Stomach (tissue), 9 donors: Measurements from ENCODE around the gene LRRC27. TPM values are rescaled to one million over a fixed set of nuclear protein-coding genes. Genes with fewer than 3 reads are reported as not detected.

Experiments used
- DNase-seq, 2 donors: peaks; one replicate each; pipeline versions ENCODE4 v3.0.0 to v3.0.0-alpha.2; 2013 to 2019
- H3K27ac ChIP-seq, 5 donors: fragments of 200-600 bp in 4 of 5; sonication (generic) in 4 of 5; one replicate each; pipeline ENCODE4 v1.5.1; 2013 to 2019; ENCODE audit warnings: mild to moderate bottlenecking in 1 of 5, moderate library complexity in 1 of 5
- H3K27me3 ChIP-seq, 3 donors: fragments of 200-600 bp; sonication (generic); one replicate each; pipeline ENCODE4 v1.5.1; 2017 to 2019; ENCODE audit warnings: mixed run types in 1 of 3
- H3K36me3 ChIP-seq, 4 donors: fragments of 200-600 bp; sonication (generic); 1 replicate in 3 of 4; 2 replicates in 1 of 4; pipeline ENCODE4 v1.5.1; 2016 to 2019
- H3K4me1 ChIP-seq, 4 donors: fragments of 200-600 bp; sonication (generic); one replicate each; pipeline ENCODE4 v1.5.1; 2016 to 2019
- H3K4me3 ChIP-seq, 4 donors: fragments of 200-600 bp; sonication (generic) in 3 of 4; one replicate each; pipeline ENCODE4 v1.5.1; 2016 to 2019; ENCODE audit warnings: mild to moderate bottlenecking in 1 of 4
- H3K9me3 ChIP-seq, 4 donors: fragments of 200-600 bp; sonication (generic); one replicate each; pipeline ENCODE4 v1.5.1; 2016 to 2019
- EP300 ChIP-seq: sonication (generic); formaldehyde crosslinking; IDR thresholded peaks from one replicate; pipeline ENCODE4 v1.6.1; 2017; ENCODE audit warnings: antibody characterized with exemption
- POLR2A ChIP-seq, 4 donors: fragments of 450-650 bp; IDR thresholded peaks; one replicate each; pipeline ENCODE4 v1.6.1; 2016; ENCODE audit warnings: antibody characterized with exemption in 4 of 4, control low read depth in 2 of 4, mild to moderate bottlenecking in 1 of 4, moderate library complexity in 1 of 4
- POLR2AphosphoS5 ChIP-seq, 3 donors: sonication (generic); formaldehyde crosslinking; IDR thresholded peaks; one replicate each; pipeline ENCODE4 v1.6.1; 2016; ENCODE audit warnings: antibody characterized with exemption in 3 of 3
- WGBS, 5 donors: extraction: QIAGEN DNeasy Blood & Tissue Kit in 3 of 5; methylation state at CpG; one replicate each; pipeline versions ENCODE4 v1.1.5 to v1.1.7; 2013 to 2018; 5-methylcytosine and 5-hydroxymethylcytosine counted together
- intact Hi-C: fragments of 100-400 bp; cut with DNase I; formaldehyde crosslinking; loops from one replicate; pipeline ENCODE4 v1.15.1; 2023; ENCODE audit warnings: low total_unique reads
- polyA plus RNA-seq, 3 donors: library from polyadenylated mRNA; stranded (reverse); fragments of 200-250 nt; gene quantifications; one replicate each; pipeline ENCODE4 v1.2.3, GENCODE V29; 2013
- total RNA-seq, 5 donors: library from RNA; depleted of rRNA; stranded (reverse); fragments of >200 nt; gene quantifications; one replicate each; pipeline versions ENCODE4 v1.1.0 to v1.2.3, GENCODE V29; 2014 to 2016
- TF ChIP-seq, protein P1 (sequence below), 7 experiments: fragments of 450-650 bp in 4 of 7; fragments of 200-600 bp in 3 of 7; sonication (generic) in 3 of 7; IDR thresholded peaks; one replicate each; pipeline ENCODE4 v1.5.1; 2016 to 2019; ENCODE audit warnings: antibody characterized with exemption in 7 of 7, control low read depth in 2 of 7, mild to moderate bottlenecking in 1 of 7
- donor health status: healthy with polysubstance abuse.
- donor health status: Bipolar disorder and iron deficiency.
- donor health status: healthy.

Gene LRRC27
- total and polyA plus RNA-seq, 8 donors: 4.2 to 31.3 (median 11.1) TPM

DNA sequence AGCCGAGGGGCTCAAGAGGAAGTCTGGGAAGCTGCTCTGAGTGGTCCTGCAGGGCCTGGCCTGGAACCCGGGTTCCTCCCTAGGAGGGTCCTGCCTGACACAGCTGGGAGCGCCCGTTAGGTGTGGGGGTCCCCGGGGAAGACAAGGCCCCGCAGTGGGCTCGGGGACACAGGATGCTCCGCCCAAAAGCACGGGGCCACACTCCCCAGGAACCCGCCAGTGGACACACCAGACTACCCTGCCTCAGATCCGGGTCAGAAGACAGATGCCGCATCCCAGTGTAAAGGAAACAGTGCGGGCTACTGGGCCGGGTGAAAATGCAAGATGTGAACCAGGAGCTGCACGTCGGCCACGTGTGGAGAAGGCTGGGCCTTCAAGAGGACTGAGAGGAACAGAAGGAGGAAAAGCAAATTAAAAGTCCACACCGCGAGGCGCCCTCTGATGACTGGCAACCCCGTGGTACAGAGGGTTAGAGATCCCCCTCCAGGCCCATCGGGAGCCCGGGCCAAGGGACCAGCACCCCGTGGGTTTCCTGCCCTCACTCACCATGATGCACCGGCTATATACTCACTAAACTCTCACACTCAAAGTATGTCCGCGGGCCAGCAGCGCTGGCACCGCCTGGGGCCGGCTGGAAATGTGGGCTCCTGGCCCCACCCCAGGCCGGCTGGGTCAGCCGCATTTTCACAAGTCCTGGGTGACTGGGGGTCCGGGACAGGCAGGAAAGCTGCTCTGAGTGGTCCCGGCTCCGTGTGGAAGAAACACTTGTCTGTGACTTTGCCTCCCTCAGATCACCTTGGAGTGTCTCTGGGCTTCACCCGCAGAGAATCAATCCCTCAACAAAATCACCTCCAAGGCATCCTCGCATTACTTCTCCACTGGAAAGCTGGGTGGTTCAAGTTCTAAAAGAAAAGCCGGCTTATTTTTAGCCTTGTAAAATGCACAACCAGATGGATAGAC is 30.3 kb upstream of the LRRC27 start:
- TF ChIP-seq POLR2A (IDR thresholded peaks at IDR 0.05) (no peak), POLR2AphosphoS5 (IDR thresholded peaks at IDR 0.05) (no peak)
- H3K36me3 ChIP-seq: no peaks in the 10 kb centered on the region
- no peaks in the 10 kb centered on the region for H3K9me3 ChIP-seq
- H3K27ac ChIP-seq: no peak overlapping the region
- intact Hi-C loops: no loop called here
- H3K4me1 ChIP-seq: peaks cover 0 to 6% (median 4%) of the 10 kb centered on the region in 4 donors
- peaks cover 0 to 14% (median 0%) of the 10 kb centered on the region in 3 donors for H3K27me3 ChIP-seq
- H3K4me3 ChIP-seq: no peak overlapping the region
- 86 to 97% (median 90%) methylated on average over 35 to 38 of the region's 38 CpGs for WGBS, 5 donors
- DNase-seq: no peak

- WGBS, 5 donors: 84 to 91% (median 88%) methylated on average over 24 to 29 of the region's 29 CpGs
- Histone ChIP-seq H3K9me3 (no peaks in the 10 kb centered on the region), H3K4me3 (no peak overlapping the region), H3K27me3 (peaks cover 0 to 14% (median 0%) of the 10 kb centered on the region in 3 donors), H3K4me1 (peaks cover 7 to 13% (median 12%) of the 10 kb centered on the region in 4 donors), H3K36me3 (no peaks in the 10 kb centered on the region), H3K27ac (no peak overlapping the region)
- intact Hi-C loops: no loop called here
- TF ChIP-seq POLR2AphosphoS5 (IDR thresholded peaks at IDR 0.05) (no peak), EP300 (no peak), POLR2A (IDR thresholded peaks at IDR 0.05) (no peak)
- TF ChIP-seq, protein P1, sequence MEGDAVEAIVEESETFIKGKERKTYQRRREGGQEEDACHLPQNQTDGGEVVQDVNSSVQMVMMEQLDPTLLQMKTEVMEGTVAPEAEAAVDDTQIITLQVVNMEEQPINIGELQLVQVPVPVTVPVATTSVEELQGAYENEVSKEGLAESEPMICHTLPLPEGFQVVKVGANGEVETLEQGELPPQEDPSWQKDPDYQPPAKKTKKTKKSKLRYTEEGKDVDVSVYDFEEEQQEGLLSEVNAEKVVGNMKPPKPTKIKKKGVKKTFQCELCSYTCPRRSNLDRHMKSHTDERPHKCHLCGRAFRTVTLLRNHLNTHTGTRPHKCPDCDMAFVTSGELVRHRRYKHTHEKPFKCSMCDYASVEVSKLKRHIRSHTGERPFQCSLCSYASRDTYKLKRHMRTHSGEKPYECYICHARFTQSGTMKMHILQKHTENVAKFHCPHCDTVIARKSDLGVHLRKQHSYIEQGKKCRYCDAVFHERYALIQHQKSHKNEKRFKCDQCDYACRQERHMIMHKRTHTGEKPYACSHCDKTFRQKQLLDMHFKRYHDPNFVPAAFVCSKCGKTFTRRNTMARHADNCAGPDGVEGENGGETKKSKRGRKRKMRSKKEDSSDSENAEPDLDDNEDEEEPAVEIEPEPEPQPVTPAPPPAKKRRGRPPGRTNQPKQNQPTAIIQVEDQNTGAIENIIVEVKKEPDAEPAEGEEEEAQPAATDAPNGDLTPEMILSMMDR (IDR thresholded peaks at IDR 0.05): no peak
- no peak for DNase-seq
Measured at GRCh38 chr10:132302421-132303310, 29.3 kb upstream of the LRRC27 start.

- WGBS, 5 donors: 88 to 93% (median 91%) methylated on average over 21 of the region's 21 CpGs
- intact Hi-C loops: no loop called here
Measured at GRCh38 chr10:132303361-132304115, 28.5 kb upstream of the LRRC27 start.

More at GRCh38 chr10:132303361-132304115, 28.5 kb upstream of the LRRC27 start:
- peaks cover 8 to 17% (median 15%) of the 10 kb centered on the region in 4 donors for H3K4me1 ChIP-seq
- TF ChIP-seq POLR2AphosphoS5 (IDR thresholded peaks at IDR 0.05) (no peak), POLR2A (IDR thresholded peaks at IDR 0.05) (no peak), EP300 (no peak)
- TF ChIP-seq, protein P1 (IDR thresholded peaks at IDR 0.05): no peak
- no peaks in the 10 kb centered on the region for H3K9me3 ChIP-seq
- H3K4me3 ChIP-seq: no peak overlapping the region
- H3K36me3 ChIP-seq: no peaks in the 10 kb centered on the region
- DNase-seq: no peak
- peaks cover 0 to 16% (median 0%) of the 10 kb centered on the region in 3 donors for H3K27me3 ChIP-seq
- H3K27ac ChIP-seq: no peak overlapping the region
